NCI-H2227 (cell line): ENCODE measurements around the gene GPR42.
"Not testable (repeated sequence)": the region's sequence is repeated elsewhere in the genome, so short reads cannot be mapped to it uniquely, and the experiment has no call there.

Experiments
- DNase-seq: peaks from one replicate; lab custom pipeline; 2025; ENCODE audit not compliant: unreplicated experiment; lab: John Stamatoyannopoulos, UW

GPR42 gene

DNA sequence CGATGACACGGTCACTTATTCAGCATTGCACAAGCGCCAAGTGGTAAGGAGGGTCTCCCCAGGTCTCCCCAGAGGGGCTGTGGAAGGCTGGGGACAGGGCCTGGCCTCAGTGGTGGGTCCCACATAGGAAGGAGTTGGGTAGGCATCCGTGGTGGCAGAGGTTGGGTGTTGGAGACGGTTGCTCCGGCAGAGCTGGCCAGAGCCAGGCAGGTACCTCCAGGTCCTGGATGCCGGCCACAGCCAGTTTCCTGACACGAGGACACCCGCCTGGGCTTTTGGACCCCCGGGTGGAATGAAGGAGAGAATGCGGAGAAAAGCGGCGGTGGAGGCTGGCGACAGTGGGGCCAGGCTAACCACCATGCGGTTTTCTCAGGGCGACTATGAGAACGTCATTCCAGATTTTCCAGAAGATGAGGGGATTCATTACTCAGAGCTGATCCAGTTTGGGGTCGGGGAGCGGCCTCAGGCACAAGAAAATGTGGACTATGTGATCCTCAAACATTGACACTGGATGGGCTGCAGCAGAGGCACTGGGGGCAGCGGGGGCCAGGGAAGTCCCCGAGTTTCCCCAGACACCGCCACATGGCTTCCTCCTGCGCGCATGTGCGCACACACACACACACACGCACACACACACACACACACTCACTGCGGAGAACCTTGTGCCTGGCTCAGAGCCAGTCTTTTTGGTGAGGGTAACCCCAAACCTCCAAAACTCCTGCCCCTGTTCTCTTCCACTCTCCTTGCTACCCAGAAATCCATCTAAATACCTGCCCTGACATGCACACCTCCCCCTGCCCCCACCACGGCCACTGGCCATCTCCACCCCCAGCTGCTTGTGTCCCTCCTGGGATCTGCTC lies 24.4 kb upstream of the GPR42 start:
- no peak for DNase-seq

DNA sequence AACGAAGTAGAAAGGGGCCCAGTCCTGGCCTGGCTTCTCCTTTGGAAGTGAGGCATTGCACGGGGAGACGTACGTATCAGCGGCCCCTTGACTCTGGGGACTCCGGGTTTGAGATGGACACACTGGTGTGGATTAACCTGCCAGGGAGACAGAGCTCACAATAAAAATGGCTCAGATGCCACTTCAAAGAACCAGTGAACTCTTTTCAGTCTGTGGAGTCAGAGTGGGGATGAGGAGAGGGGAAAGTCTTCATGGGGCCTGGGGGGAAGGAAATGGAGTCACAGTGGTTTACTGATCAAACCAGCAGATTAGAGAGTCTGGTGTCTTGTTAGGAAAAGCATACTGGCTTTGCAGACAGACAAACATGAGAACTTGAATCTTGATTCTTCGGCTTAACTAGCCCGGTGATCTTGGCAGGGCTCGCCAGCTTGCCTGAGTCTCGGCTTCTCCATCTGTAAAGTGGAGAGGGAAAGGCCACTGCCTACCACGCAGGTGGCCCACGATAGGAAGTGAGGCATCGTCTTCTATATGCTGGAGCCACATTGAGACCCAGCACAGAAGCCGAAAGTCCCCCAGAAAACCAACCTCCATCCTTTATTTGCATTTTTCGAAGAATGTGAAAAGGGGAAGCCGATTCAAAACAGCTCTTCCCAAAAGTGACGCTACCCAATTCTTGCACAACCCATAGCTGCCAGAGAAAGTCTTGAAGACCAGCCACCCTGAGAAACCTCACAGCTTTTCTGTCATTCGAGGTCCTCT lies 23.5 kb upstream of the GPR42 start, which contains the start of gene FFAR1:
Gene FFAR1 (plus strand): TSS at position 732 of the 759 bp plus-strand sequence. CDS start 3,650 bp downstream, outside the sequence.
- DNase-seq, result no peak

DNA sequence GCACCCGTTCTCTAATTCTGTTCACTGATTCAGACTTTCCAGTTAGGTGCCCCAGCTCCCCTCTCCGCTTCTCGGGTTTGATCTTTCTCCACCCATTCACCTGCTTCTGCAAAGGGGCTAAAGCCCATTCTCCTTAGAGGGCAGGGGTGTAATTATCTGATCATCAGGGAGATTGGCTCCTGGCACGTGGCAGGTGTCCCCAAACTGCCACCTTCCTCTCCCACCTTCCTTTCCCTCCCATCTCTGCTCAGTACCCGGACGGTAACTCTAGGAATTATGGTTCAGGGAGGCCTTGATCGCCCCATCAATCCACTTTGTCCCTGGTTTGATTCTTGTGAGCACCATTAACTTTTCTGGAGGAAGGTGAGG lies 23.0 kb upstream of the GPR42 start:
- DNase-seq, result no peak

DNA sequence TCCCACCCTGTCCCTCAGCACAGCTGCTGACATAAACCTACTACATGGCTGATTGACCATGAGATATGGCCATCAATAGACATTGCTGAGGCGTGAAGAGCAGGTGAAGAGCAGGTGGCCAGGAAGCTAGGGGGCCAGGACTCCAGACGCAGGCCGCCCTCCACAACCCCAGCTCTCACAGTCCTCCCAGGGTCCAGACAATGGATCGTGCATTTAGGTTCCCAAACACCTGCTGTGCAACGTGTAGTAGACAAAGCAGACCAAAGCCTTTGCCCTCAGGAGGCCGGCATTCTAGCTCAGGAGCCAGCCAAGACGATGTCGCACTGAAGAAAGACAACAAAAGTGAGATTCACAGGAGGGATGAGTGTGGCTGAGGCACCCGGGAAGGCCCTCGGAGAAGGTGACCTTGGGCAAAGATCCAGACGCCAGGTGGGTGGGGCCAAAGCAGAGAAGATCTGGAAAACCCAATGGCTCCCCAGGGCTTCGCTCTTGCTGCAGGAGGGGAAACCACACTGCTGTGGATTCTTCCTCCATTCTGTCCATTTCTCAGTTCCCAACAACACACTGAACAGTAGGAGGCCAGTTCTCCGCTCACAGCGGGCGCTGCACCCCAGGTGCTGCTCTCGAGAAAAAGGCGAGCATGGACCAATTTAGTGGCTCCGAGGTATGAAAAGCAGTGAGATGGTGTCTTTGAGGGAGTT lies 21.8 kb upstream of the GPR42 start:
- no peak for DNase-seq

DNA sequence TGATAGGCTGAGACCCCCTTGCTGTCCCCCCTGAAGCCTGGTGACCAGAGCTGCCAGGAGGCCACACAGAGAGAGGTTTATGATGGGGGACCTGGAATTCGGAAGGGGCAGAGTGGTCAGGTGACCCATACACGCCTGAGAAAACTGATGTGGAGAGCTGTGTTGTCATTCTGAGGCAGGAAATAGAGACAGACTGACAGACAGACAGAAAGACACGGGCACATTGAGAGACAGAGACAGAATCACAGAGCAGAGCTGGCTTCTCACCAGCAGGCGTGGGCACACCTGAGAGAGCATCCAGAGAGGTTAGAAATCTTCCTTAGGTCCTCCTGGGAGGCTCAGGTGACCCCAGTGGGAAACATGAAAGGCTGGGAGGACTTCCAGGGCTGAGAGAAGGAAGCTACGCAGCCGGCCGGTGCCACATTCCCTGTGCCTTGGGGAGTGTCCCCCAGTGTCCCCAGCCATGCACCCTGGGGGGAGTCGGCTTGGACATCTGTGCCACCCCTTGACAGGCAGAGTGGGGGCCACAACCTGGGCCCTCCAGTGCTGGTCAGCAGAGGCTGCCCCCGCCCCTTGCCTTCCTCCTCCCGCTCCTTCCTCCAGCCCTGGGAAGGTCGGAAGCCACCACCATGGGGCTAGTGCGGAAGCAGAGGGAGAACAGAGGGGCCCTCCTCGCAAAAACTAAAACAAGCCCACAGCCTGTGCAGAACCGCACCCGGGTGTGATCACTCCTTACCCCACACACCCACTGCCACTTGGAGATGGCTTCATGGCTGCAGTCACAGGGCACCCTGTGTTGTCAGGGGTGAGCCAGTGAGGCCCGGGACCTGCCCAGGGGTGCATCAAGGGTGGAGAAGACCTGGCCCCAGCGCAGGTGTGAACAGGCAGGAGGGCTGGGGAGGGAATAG lies 21.0 kb upstream of the GPR42 start:
- DNase-seq, result no peak

DNA sequence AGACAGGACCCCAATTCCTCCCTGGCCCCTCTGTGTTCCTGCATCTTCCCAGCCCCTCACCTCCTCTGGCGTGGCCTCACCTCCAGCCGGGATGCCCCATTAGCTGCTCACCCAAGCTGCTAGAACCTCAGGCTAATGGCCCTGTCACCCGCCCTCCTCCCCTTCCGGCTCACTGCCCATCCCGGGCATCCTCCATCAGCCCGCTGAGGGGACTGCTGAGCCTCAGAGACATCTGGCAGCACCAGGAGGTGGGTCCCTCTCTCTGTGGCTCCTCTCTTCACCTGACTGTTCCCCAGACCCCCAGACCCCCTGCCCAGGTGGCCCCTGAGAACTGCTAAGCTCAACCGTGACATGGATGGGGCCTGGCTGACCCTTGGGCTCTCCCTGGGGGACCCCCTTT lies 20.3 kb upstream of the GPR42 start:
- no peak for DNase-seq

DNA sequence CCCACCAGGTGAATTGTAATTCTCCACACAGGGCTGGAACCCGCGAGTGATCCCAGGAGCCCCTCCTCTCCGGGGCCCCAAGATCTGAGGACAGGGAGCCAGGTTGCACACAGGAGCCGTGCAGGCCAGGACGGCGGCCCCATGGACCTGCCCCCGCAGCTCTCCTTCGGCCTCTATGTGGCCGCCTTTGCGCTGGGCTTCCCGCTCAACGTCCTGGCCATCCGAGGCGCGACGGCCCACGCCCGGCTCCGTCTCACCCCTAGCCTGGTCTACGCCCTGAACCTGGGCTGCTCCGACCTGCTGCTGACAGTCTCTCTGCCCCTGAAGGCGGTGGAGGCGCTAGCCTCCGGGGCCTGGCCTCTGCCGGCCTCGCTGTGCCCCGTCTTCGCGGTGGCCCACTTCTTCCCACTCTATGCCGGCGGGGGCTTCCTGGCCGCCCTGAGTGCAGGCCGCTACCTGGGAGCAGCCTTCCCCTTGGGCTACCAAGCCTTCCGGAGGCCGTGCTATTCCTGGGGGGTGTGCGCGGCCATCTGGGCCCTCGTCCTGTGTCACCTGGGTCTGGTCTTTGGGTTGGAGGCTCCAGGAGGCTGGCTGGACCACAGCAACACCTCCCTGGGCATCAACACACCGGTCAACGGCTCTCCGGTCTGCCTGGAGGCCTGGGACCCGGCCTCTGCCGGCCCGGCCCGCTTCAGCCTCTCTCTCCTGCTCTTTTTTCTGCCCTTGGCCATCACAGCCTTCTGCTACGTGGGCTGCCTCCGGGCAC lies 19.3 kb upstream of the GPR42 start:
- DNase-seq, result no peak

DNA sequence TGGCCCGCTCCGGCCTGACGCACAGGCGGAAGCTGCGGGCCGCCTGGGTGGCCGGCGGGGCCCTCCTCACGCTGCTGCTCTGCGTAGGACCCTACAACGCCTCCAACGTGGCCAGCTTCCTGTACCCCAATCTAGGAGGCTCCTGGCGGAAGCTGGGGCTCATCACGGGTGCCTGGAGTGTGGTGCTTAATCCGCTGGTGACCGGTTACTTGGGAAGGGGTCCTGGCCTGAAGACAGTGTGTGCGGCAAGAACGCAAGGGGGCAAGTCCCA lies 18.8 kb upstream of the GPR42 start:
- DNase-seq, result no peak

DNA sequence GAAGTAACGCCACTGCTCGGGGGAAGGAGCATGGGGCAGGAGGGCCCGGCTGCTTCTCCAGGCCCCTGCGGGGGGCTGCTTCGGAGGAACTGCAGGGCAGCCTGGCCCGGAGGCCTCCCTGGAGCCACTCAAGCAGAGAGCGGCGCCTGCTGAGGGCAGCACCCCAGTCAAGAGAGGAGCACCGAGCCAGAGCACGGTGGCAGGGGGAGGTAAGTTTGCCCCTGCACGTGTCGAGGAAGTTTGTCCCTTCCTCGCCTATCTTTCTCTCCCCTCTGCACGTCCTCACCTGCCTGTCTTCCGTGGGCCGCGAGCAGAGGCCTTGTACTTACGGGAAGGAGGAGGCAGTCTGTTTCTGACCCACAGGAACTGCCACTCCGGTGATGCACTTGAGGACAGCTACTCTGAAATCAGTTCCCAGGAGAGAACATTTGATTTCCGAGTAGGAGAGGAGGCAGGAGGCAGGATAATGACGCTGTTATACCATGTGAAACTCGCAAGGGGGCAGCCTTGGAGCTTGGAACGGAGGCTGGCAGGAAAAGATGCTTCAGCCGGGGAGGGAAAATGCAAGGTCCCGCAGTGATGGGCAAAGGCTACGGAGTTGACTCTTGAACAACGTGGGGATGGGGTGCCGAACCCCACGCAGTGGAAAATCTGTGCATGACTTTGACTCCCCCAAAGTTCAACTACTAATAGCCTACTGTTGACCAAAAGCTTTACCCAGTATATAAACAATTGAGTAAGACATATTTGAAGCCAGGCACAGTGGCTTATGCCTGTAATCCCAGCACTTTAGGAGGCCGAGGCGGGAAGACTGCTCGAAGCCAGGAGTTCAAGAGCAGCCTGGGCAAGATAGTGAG lies 18.2 kb upstream of the GPR42 start:
- peak; percentile 97 for DNase-seq

DNA sequence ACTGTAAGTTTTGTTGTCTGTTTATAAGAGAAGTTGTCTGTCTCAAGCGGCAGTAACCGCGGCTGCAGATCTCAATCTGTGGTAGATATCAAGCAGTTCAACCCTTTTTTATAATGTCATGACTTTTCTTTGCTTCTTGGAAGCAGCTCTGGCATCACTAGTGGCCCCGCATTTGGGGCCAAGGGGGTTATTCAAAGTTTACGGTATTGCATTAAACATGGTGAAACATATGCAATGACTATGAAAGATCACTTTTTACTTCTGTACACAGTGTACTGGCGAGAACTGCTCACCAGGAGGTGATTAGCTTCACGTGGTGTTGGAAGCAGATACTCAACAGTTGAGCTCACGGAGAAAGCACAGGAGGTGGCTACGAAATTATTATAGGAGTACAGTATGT lies 17.2 kb upstream of the GPR42 start:
- DNase-seq, result no peak

DNA sequence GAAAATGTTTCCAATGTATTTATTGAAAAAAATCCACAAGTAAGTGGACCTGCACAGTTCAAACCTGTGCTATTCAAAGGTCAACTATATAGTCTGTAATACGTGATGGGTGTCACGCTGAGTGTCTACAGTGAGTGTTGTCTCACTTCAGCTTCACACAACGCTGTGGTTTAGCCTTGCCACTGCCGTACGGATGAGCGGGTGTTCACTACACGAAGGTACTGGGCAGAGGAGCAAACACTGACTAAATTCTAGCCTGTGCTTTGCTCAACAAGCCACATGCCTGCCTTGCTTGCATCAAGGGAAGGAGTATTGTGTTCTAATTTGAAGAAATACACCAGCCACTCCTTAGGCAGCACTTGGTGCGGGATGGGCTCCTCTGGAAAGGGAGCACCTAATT lies 16.0 kb upstream of the GPR42 start:
- no peak for DNase-seq

DNA sequence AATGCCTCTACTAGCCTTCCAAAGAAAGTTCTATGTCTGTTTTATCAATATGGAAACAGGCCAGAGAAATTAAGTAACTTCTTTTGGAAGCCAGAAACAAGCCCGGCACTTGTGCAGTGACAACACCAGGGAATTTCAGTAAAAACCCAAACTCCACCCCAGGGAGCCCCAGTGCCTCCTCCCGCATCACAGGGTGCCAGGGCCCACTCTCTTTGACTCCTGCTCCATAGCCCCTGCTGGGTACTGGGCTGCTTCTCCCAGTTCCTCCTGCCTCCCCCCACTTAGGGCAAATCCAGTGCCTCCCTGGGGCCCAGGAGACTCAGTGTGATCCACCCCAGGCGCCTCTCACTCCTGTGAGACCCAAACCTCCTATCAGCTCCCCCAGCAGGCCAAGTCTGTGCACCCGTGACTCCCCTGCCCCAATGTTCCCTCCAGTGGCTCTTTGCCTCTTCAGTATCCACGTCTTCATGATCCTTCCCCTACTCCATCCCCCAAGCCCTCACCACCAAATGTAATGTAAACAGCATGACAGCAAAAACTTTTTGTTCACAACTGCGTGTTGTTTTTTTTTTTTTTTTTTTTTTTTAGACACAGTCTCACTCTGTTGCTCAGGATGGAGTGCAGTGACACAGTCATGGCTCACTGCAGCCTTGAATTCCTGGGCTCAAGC lies 14.9 kb upstream of the GPR42 start:
- DNase-seq, result no peak

DNA sequence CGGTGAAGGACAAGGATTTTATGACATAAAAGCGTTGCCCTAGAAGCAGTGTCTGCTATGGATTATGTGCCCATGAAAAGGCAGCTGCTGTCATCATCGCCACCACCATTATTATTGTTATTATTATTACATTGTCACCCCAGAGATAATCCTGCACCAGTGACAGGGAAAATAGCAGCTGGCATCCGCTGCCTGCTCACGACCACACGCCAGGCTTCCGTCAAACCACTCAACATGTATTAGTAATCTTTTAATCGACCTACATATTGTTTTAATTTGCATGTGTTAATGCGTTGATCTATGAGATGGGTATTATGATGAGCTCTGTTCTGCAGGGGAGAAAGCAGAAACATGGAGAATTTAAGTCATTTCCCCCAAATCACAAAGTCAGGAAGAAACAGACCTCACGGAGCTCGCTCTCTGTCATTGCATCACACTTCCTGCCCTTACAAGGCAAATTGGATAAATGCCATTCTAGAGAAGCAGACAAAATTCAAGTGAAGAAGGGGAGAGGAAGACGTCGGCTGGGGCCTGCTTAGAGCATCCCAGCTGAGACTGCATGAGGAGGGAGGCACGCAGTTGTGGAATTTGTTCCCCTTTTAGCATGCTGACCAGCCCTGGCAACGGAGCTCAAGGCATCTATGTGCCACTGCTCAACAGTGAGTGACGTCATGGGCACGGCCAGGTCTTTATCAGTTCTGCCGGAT lies 12.8 kb upstream of the GPR42 start, which contains the start of gene FFAR3:
Gene FFAR3 (plus strand): TSS at position 594 of the 707 bp plus-strand sequence. CDS start 431 bp downstream, outside the sequence.
- DNase-seq, result no peak

DNA sequence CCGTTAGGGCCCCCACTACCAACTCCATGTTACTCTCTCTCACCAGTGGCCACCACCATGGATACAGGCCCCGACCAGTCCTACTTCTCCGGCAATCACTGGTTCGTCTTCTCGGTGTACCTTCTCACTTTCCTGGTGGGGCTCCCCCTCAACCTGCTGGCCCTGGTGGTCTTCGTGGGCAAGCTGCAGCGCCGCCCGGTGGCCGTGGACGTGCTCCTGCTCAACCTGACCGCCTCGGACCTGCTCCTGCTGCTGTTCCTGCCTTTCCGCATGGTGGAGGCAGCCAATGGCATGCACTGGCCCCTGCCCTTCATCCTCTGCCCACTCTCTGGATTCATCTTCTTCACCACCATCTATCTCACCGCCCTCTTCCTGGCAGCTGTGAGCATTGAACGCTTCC lies 12.0 kb upstream of the GPR42 start:
- DNase-seq, result not testable (repeated sequence)

DNA sequence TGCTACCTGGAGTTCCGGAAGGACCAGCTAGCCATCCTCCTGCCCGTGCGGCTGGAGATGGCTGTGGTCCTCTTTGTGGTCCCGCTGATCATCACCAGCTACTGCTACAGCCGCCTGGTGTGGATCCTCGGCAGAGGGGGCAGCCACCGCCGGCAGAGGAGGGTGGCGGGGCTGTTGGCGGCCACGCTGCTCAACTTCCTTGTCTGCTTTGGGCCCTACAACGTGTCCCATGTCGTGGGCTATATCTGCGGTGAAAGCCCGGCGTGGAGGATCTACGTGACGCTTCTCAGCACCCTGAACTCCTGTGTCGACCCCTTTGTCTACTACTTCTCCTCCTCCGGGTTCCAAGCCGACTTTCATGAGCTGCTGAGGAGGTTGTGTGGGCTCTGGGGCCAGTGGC lies 11.5 kb upstream of the GPR42 start:
- DNase-seq, result not testable (repeated sequence)

DNA sequence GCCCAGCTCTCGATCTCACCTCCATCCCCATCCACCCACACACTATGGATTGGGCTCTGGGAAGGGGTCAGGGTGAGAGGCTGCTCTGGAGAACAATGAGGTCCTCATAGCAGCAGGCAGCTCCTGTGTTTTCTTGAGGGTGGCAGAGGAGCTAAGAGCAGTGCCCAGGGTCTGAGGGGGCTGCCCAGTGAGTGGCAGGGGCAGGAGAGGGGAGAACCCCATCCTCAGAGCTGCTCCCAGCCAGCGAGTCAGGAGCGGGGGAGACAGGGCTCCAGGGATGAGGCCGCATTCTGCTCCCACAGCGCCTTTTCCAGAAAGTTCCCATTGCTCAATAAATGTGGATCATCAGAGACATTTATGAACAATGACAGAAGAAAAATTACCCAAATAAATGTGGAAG lies 10.8 kb upstream of the GPR42 start:
- DNase-seq, result not testable (repeated sequence)

DNA sequence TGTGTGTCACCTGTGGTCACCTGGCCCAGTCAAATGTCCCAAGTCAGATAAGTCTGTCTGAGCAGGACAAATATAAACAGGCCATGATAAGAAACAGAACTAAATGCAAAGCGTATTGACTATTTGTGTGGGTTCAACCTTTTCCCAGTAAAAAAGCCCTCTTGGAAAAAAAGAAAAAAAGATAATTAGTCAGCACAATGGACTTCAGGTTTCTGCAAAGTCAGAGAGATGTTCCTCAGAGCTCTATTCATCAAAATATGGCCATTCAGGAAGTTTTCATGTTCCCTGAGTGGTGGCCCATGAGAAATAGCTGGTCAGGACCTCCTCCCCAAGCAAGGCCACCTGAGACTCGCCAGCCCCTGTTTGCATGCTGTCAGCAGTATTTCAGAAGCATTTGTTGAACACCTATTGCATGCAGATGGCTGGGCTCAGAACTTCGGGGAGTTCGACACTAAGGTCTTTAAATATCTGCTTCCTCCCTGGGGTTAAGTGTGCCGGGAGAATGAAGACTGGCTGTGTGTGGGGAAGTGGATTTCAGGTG lies 9.9 kb upstream of the GPR42 start:
- no peak for DNase-seq
